ENCODE data around the gene BBX.

BBX gene

GRCh38 chr3:107668963-107669362 lies 146.2 kb downstream of the BBX start:
- DNase-seq (ENCODE audit: insufficient read length, low spot score) (no peak), FAIRE-seq (no peak)
- TF ChIP-seq POLR2A (IDR thresholded peaks at IDR 0.05; ENCODE audit: low read depth, low read length) (no peak), SPI1 (IDR thresholded peaks at IDR 0.05; ENCODE audit: low read depth, low read length) (no peak)

- FAIRE-seq (no peak), DNase-seq (ENCODE audit: insufficient read length, low spot score) (no peak)
- no peak for TF ChIP-seq POLR2A (IDR thresholded peaks at IDR 0.05; ENCODE audit: low read depth, low read length)
- TF ChIP-seq PAX5 (IDR thresholded peaks at IDR 0.05; ENCODE audit: insufficient read depth, low read length, severe bottlenecking) = no peak
- no peak for TF ChIP-seq POLR2AphosphoS5 (IDR thresholded peaks at IDR 0.05; ENCODE audit: low read depth, low read length)
- no peak for TF ChIP-seq TAF1 (IDR thresholded peaks at IDR 0.05; ENCODE audit: low read depth, low read length)
- no peak for TF ChIP-seq SPI1 (IDR thresholded peaks at IDR 0.05; ENCODE audit: low read depth, low read length)
- TF ChIP-seq POU2F2 (IDR thresholded peaks at IDR 0.05; ENCODE audit: low read depth, low read length) = no peak
Measured at GRCh38 chr3:107669669-107670068, 146.9 kb downstream of the BBX start.

DNA sequence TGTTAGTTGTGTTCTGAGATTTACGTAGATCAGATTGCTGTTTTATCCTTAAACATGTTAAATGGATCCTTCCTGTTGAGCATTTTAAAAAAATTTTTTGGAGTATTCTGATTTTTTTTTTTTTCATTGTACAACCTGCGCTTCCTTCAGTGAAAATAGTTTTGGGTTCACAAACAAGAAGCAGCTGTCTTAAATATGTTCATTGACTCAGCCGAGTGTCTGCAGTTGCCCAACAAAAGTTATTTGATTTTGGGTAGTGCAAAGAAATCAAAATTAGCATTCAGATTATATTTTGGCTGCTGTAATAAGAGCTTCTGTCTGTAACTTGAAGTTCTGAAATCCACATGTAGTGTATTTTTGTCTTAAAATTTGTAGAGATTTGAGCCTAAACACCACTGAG lies 148.2 kb downstream of the BBX start:
- TF ChIP-seq POLR2A (IDR thresholded peaks at IDR 0.05; ENCODE audit: low read depth, low read length) (no peak), POLR2AphosphoS5 (IDR thresholded peaks at IDR 0.05; ENCODE audit: low read depth, low read length) (no peak), POU2F2 (IDR thresholded peaks at IDR 0.05; ENCODE audit: low read depth, low read length) (no peak), SPI1 (IDR thresholded peaks at IDR 0.05; ENCODE audit: low read depth, low read length) (no peak), PAX5 (IDR thresholded peaks at IDR 0.05; ENCODE audit: insufficient read depth, low read length, severe bottlenecking) (no peak), TAF1 (IDR thresholded peaks at IDR 0.05; ENCODE audit: low read depth, low read length) (no peak)
- FAIRE-seq = no peak
- DNase-seq (ENCODE audit: insufficient read length, low spot score) = no peak

DNA sequence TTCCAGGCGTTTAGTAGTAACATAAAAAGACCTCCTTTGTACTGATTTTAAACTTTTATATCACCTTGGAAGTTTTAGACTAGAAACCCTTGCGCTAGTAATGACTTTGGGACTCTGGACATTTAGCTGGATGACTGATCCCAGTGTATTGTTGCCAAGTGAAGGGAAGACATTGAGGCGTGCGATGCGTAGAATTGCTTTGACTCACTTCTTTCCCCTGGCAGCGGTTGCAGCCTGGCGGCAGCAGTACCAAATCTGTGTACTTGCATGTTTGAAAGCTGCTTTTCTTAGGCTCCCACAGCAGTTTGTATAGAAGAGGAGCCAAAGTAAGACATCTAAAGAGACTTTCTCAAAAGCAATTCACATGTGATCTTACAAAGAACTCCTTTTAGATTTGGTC lies 151.6 kb downstream of the BBX start:
- DNase-seq (ENCODE audit: insufficient read length, low spot score) = no peak
- FAIRE-seq = peak; percentile 35
- TF ChIP-seq POU2F2 (IDR thresholded peaks at IDR 0.05; ENCODE audit: low read depth, low read length) (no peak), SPI1 (IDR thresholded peaks at IDR 0.05; ENCODE audit: low read depth, low read length) (no peak), PAX5 (IDR thresholded peaks at IDR 0.05; ENCODE audit: insufficient read depth, low read length, severe bottlenecking) (no peak), POLR2AphosphoS5 (IDR thresholded peaks at IDR 0.05; ENCODE audit: low read depth, low read length) (no peak), TAF1 (IDR thresholded peaks at IDR 0.05; ENCODE audit: low read depth, low read length) (no peak), POLR2A (IDR thresholded peaks at IDR 0.05; ENCODE audit: low read depth, low read length) (no peak)

- FAIRE-seq (no peak), DNase-seq (ENCODE audit: insufficient read length, low spot score) (no peak)
- TF ChIP-seq PAX5 (IDR thresholded peaks at IDR 0.05; ENCODE audit: insufficient read depth, low read length, severe bottlenecking) = no peak
- no peak for TF ChIP-seq SPI1 (IDR thresholded peaks at IDR 0.05; ENCODE audit: low read depth, low read length)
- no peak for TF ChIP-seq POU2F2 (IDR thresholded peaks at IDR 0.05; ENCODE audit: low read depth, low read length)
- no peak for TF ChIP-seq TAF1 (IDR thresholded peaks at IDR 0.05; ENCODE audit: low read depth, low read length)
- no peak for TF ChIP-seq POLR2A (IDR thresholded peaks at IDR 0.05; ENCODE audit: low read depth, low read length)
- TF ChIP-seq POLR2AphosphoS5 (IDR thresholded peaks at IDR 0.05; ENCODE audit: low read depth, low read length) = no peak
Measured at GRCh38 chr3:107675233-107675900, 152.6 kb downstream of the BBX start.

GRCh38 chr3:107676469-107677309 lies 153.9 kb downstream of the BBX start:
- FAIRE-seq = peak; percentile 63
- no peak for DNase-seq (ENCODE audit: insufficient read length, low spot score)
- no peak for TF ChIP-seq TAF1 (IDR thresholded peaks at IDR 0.05; ENCODE audit: low read depth, low read length)
- TF ChIP-seq POLR2A (IDR thresholded peaks at IDR 0.05; ENCODE audit: low read depth, low read length) = no peak
- TF ChIP-seq PAX5 (IDR thresholded peaks at IDR 0.05; ENCODE audit: insufficient read depth, low read length, severe bottlenecking) = no peak
- no peak for TF ChIP-seq POU2F2 (IDR thresholded peaks at IDR 0.05; ENCODE audit: low read depth, low read length)
- TF ChIP-seq POLR2AphosphoS5 (IDR thresholded peaks at IDR 0.05; ENCODE audit: low read depth, low read length) = no peak
- no peak for TF ChIP-seq SPI1 (IDR thresholded peaks at IDR 0.05; ENCODE audit: low read depth, low read length)

DNA sequence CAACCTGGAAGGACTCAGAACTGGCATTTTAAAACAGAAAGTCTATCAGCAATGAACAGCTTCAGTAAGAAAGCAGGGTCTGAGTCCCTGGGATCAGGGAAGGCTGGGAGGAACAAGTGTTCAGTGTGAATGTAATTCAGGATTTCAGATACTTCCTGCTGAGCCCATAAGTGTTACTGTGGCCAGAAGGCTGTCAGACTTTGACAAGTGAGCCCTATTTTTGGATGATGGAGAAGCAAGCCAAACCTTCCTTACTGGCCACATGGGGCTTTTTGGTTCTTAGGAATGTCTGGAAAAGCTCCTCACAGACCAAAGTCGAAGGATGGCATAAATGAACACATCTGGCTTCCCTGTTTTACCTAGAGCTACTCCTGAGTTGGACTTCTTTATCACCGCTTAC lies 157.2 kb downstream of the BBX start:
- FAIRE-seq = no peak
- no peak for DNase-seq (ENCODE audit: insufficient read length, low spot score)
- TF ChIP-seq TAF1 (IDR thresholded peaks at IDR 0.05; ENCODE audit: low read depth, low read length) = no peak

DNA sequence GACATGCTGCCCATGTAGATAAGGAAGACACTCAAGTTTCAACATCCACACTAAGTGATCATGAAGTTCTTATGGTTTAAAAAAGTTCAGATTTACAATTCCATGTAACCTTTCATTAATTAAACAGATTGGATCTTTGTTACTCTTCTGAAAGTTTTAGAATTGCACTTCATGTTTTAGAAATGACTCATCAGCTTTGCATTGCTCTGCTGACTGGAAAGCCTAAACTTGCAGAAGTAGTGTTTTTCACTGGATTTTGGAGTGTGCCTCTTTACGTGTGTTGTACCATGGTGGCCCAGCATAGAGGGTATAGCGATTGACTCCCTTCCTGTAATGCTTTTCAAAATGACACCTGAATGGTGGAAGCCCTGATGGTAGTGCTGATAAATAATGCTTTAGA lies 157.9 kb downstream of the BBX start:
- peak; percentile 41 for FAIRE-seq

GRCh38 chr3:107681396-107681795 lies 158.6 kb downstream of the BBX start:
- FAIRE-seq = no peak
- TF ChIP-seq POLR2A (IDR thresholded peaks at IDR 0.05; ENCODE audit: low read depth, low read length) (no peak), POLR2AphosphoS5 (IDR thresholded peaks at IDR 0.05; ENCODE audit: low read depth, low read length) (no peak), SPI1 (IDR thresholded peaks at IDR 0.05; ENCODE audit: low read depth, low read length) (no peak), PAX5 (IDR thresholded peaks at IDR 0.05; ENCODE audit: insufficient read depth, low read length, severe bottlenecking) (no peak)

More for the DNA sequence above, 157.9 kb downstream of the BBX start:
- TF ChIP-seq SPI1 (IDR thresholded peaks at IDR 0.05; ENCODE audit: low read depth, low read length) (peak; percentile 35; the same call in 1 of the 2 replicates), TAF1 (IDR thresholded peaks at IDR 0.05; ENCODE audit: low read depth, low read length) (no peak)
- DNase-seq (ENCODE audit: insufficient read length, low spot score) = no peak

DNA sequence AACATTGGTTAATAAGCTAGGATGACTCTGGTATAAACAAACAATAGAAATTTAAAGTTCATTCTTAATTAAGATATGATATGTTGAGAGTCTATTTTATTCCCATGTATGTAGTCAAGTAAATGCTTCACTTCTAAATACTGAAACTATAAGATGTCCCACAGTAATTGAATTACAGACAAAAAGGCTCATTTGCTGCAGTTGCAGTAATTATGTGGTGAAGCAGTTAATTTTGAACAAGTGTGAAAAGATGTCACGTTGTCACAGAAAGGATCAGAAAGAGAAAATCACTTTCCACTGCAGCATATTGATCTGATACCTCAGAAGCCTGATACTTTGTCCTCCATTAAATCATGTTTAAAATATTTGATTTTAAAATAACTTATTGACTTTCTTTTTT lies 159.8 kb downstream of the BBX start:
- FAIRE-seq (no peak), DNase-seq (ENCODE audit: insufficient read length, low spot score) (no peak)
- no peak for TF ChIP-seq SPI1 (IDR thresholded peaks at IDR 0.05; ENCODE audit: low read depth, low read length)

More at GRCh38 chr3:107681396-107681795, 158.6 kb downstream of the BBX start:
- DNase-seq (ENCODE audit: insufficient read length, low spot score) = no peak
